Measurements from ENCODE around the gene ZDHHC17.
"Not testable (repeated sequence)": the region's sequence is repeated elsewhere in the genome, so short reads cannot be mapped to it uniquely, and the experiment has no call there.

The ZDHHC17 gene

GRCh38 chr12:76763746-76764675, at the start of gene ZDHHC17:
Gene ZDHHC17 (plus strand): TSS chr12:76764115. CDS start chr12:76764237, 122 bp downstream.
- peak; percentile 82 to 97 (median 86) for DNase-seq
- intact Hi-C loops (cut with DNase I) = loop anchor here (10.0 kb wide), 1 partner anchor 199 kb away; no protein-coding TSS in a partner anchor

DNA sequence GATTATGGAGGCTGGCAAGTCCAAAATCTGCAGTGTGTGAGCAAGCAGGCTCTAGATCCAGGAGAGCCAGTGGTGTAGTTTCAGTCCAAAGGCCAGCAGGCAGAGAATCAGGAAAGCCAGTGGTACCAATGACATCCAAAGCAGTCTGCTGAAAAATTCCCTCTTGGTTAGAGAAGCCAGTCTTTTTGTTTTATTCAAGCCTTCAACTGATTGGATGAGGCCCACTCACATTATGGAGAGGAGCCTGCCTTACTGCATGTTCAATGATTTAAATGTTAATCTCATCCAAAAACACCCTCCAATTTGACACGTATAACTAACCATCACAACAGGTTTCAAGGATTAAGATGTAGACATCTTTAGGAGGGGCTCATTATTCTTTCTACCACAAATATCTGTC, 49.5 kb upstream of the ZDHHC17 start:
- DNase-seq = no peak
- intact Hi-C loops (cut with DNase I) = no loop called here

GRCh38 chr12:76714861-76715260, 49.1 kb upstream of the ZDHHC17 start:
- intact Hi-C loops (cut with DNase I) = no loop called here
- no peak for DNase-seq

DNA sequence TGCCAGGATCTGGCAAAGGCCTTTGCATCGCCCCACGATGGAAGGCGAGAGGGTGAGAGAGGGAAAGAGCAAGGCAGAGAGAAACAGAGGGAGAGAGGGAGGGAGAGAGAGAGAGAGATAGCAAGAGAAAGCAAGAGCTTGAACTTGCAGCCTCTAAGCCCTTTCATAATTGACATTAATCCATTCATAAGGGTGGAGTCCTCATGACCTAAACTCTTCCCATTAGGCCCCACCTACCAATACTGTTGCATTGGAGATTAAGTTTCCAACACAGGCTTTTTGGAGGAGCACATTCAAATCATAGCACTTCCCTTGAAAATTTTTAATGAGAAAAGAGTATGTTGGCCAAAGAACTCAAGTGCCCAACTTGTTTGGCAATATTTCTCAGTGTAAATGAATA, 48.6 kb upstream of the ZDHHC17 start:
- intact Hi-C loops (cut with DNase I) = no loop called here

DNA sequence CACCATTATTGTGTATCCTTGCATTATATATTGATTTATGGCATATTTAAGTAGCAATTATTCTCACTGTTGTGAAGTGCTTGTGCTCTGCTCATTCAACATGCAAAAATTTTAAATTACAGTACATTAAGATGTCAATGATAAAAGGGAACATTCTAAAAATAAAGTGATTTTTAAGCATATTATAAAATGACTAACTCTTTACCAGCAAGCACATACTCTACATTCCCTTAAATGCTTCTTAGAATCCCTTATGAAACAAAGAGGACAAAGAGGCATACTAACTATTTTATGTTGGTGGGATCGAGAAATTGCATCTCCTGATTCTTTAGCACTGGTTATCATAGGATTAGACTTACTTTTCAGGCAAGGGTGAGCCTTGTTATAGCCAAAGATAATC, 46.6 kb upstream of the ZDHHC17 start:
- intact Hi-C loops (cut with DNase I) = no loop called here
- DNase-seq = no peak

More for the DNA sequence above, 48.6 kb upstream of the ZDHHC17 start:
- no peak for DNase-seq

GRCh38 chr12:76719171-76720041, 44.5 kb upstream of the ZDHHC17 start:
- intact Hi-C loops (cut with DNase I) = no loop called here
- DNase-seq = peak in 3 of 10 donors; percentile 44 to 86 (median 48)

DNA sequence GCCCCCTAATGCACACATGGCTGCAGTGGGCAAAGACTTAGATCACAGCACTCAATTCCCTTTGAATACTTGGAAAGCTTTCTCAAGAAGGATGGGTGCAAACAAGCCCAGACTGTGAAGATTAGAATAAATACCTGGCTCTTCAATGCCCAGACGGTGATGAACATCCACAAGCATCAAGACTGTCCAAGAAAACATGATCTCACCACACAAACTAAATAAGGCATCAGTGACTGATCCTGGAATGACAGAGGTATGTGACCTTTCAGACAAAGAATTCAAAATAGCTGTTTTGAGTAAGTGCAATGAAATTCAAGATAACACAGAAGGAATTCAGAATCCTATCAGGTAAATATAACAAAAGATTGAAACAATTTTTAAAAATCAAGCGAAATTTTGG, 43.8 kb upstream of the ZDHHC17 start:
- no peak for DNase-seq
- intact Hi-C loops (cut with DNase I) = no loop called here

GRCh38 chr12:76726626-76727025, 37.3 kb upstream of the ZDHHC17 start:
- DNase-seq = no peak
- intact Hi-C loops (cut with DNase I) = no loop called here

DNA sequence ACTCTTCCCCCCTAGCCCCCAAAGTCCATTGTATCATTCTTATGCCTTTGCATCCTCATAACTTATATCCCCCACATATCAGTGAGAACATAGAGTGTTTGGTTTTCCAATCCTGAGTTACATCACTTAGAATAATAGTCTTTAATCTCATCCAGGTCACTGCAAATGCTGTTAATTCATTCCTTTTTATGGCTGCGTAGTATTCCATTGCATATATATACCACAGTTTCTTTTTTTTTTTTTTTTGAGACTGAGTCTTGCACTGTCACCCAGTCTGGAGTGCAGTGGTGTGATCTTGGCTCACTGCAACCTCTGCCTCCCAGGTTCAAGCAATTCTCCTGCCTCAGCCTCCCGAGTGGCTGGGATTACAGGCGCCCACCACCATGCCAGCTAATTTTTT, 31.7 kb upstream of the ZDHHC17 start:
- DNase-seq; intact Hi-C loops (cut with DNase I): not testable (repeated sequence)

DNA sequence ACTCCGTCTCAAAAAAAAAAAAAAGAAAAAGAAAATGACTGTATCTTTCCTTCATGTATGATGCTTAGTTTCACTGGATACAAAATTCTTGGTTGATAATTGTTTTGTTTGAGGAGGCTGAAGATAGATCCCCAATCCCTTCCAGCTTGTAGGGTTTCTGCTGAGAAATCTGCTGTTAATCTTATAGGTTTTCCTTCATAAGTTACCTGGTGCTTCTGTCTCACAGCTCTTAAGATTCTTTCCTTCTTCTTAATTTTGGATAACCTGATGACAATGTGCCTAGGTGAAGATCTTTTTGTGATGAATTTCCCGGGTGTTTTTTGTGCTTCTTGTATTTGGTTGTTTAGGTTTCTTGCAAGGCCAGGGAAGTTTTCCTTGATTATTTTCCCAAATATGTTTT, 26.2 kb upstream of the ZDHHC17 start:
- intact Hi-C loops (cut with DNase I); DNase-seq: not testable (repeated sequence)

DNA sequence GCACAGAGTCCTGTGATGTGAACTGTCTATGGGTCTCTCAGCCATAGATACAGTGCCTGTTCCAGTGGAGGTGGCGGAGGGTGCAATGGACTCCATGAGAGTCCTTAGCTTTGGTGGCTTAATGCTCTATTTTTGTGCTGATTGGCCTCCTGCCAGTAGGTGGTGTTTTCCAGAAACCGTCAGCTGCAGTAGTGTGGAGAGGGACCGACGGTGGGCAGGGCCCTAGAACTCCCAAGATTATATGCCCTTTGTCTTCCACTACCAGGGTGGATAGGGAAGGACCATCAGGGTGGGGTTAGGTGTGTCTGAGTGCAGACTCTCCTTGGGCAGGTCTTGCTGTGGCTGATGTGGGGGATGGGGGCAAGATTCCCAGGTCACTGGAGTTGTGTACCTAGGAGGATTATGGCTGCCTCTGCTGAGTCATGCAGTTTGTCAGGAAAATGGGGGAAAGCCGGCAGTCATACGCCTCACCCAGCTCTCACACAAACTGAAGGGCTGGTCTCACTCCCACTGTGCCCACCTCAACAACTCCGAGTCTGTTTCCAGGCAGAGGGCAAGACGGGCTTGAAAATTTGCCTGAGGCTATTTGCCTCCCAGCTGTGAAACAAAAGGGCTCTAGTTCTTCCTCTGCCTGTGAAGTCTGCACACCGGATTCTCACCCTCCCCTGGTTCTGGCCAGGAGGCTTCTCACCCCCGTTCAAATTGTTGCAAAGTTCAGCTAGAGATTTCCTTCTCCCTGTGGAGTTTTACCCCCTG, 24.9 kb upstream of the ZDHHC17 start:
- DNase-seq = no peak
- intact Hi-C loops (cut with DNase I) = no loop called here

DNA sequence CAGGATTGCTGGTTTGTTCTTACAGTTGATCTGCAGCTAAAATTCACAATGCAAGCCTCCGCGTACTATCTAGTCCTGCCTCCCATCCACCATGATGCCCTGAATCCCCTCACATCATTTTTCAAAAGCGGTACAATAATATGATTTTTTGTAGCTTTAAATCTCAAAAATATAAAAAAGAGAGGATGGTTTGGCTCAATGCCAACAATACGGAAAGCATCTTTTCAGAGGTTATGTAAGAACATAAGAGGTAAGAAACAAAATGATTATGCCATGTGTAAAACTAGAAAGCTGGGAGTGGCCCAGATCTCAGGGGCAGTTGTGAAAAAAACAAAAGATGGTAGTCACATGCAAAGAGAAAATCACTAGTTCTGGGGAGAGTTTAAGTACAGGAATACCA, 24.0 kb upstream of the ZDHHC17 start:
- intact Hi-C loops (cut with DNase I) = no loop called here
- DNase-seq = no peak

DNA sequence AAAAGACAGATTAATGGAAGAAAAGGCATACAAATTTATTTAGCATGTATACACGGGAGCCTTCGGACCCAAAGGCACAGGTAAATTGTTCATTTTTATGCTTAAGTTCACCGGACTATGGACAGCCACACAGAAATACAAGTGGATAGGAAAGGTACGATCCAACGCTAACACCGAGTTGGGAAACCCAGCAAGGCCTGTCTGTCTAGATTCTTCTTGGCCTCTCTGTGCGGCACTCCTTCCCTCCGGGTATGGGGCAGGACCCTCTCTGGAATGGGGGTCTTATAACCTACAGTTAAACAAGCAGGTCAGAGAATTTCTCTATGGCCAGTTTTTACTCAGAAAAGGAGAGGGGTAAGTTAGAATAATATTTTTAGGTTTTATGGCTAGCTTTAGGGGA, 23.4 kb upstream of the ZDHHC17 start:
- intact Hi-C loops (cut with DNase I) = no loop called here
- DNase-seq = no peak

DNA sequence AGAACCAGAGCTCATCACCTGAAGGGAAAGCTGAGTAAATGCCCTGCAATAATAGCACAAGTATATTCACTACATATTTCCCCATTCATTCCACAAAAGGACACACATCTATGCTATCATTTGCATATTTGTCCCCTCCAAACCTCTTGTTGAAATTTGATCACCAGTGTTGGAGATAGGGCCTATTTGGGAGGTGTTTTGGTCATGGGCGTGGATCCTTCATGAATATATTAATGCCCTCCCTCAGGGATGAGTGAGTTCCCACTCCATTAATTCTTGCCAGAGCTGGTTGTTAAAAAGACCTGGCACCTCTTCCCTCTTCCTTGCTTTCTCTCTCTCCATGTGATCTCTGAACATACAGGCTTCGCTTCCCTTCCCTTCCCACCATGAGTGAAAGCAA, 18.6 kb upstream of the ZDHHC17 start:
- intact Hi-C loops (cut with DNase I) = no loop called here
- DNase-seq = no peak

GRCh38 chr12:76746516-76746915, 17.4 kb upstream of the ZDHHC17 start:
- intact Hi-C loops (cut with DNase I) = no loop called here
- DNase-seq = no peak

DNA sequence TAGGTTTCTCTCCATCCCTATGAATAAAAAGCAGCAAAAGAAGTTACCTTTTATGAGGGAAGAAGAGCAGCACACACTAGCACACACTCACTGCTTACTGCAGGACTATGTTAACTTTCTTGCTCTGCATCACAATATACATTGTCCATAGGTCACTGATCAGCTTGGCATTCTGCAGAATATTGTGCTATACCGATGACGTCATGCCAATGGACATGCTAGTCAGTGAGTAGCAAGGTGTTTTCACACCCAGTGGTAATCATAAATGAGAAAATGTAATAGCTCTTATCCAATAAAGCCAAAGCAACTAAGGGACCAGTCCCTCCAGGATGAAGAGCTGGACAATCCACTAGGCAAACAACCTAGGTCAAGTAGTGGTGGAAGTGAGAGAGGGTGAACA, 16.7 kb upstream of the ZDHHC17 start:
- intact Hi-C loops (cut with DNase I) = no loop called here
- DNase-seq = no peak

- intact Hi-C loops (cut with DNase I) = no loop called here
These were observed 8.0 kb upstream of the ZDHHC17 start for GRCh38 chr12:76755829-76756379.

DNA sequence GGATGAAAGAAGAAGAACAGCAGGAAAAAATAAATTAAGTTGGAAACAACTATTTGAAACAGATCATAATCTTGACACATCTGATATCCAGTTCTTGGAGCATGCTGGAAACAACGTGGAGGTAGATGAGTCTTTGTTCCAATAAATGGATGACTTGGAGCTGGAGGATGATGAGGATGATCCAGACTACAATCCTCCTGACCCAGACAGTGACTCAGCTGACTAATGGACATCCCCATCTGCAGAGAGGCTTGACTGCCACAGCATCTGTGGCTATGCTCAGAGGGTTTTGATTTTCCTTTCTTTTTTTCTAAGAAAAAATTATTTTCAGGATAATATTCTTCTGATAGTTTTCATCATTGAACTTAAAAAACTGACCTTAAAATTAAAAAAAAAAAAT, 6.2 kb upstream of the ZDHHC17 start:
- intact Hi-C loops (cut with DNase I) = no loop called here
- no peak for DNase-seq

More at GRCh38 chr12:76755829-76756379, 8.0 kb upstream of the ZDHHC17 start:
- DNase-seq = no peak

GRCh38 chr12:76762601-76762980, 1.3 kb upstream of the ZDHHC17 start:
- no peak for DNase-seq
- intact Hi-C loops (cut with DNase I) = loop anchor here (10.0 kb wide), 1 partner anchor 198 kb away; no protein-coding TSS in a partner anchor

DNA sequence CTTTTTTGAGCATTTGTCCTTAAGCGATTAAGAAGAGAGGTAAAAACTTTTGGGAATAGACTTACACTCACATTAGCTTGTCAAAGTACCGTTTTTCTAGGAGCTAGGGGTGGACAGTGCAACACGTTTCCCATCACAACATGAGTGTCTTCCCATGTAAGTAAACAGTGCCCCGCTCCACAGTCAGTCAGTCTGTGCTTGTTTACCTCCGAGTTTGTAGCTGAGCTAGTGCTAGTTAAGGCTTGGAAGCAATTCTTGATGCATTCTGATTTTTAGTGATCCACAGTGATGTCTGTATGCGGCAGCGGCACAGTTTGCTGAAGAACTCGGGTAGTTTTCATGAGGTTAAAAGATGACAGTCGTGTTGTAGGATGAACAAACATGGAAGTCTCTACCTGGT, 941 bp downstream of the ZDHHC17 start:
- DNase-seq = peak in 3 of 10 donors; percentile 11 to 58 (median 16)
- intact Hi-C loops (cut with DNase I) = loop anchor here (10.0 kb wide), 1 partner anchor 200 kb away; no protein-coding TSS in a partner anchor
